Colon (tissue), 2 donors: Measurements from ENCODE around the gene NHS.
A peak's percentile ranks its signal among the peaks of the same experiment; 100 is the strongest.

ENCODE experiments used
- FAIRE-seq: peaks from 2 replicates; lab custom pipeline; 2012; peaks lifted over from hg19 to GRCh38; lab: Jason Lieb, UNC
- donor health status: control.
- donor health status: control.

Gene NHS

GRCh38 chrX:17623750-17624149 is 248.8 kb downstream of the NHS start:
- FAIRE-seq = no peak

GRCh38 chrX:17627026-17627425 is 252.0 kb downstream of the NHS start:
- no peak for FAIRE-seq

- FAIRE-seq = no peak
These were observed 254.0 kb downstream of the NHS start for GRCh38 chrX:17628976-17629375.

- no peak for FAIRE-seq
These were observed 254.5 kb downstream of the NHS start for GRCh38 chrX:17629519-17629918.

- no peak for FAIRE-seq
These were observed 256.6 kb downstream of the NHS start for GRCh38 chrX:17631647-17632046.

GRCh38 chrX:17632942-17633341 is 257.9 kb downstream of the NHS start:
- FAIRE-seq = no peak

GRCh38 chrX:17633546-17633945 is 258.5 kb downstream of the NHS start:
- no peak for FAIRE-seq

- FAIRE-seq = no peak
These were observed 259.7 kb downstream of the NHS start for GRCh38 chrX:17634542-17635207.

- no peak for FAIRE-seq
These were observed 260.2 kb downstream of the NHS start for GRCh38 chrX:17635231-17635630.

GRCh38 chrX:17637235-17637634 is 262.2 kb downstream of the NHS start:
- FAIRE-seq = no peak

GRCh38 chrX:17638731-17639130 is 263.7 kb downstream of the NHS start:
- no peak for FAIRE-seq

- FAIRE-seq = no peak
These were observed 267.9 kb downstream of the NHS start for GRCh38 chrX:17642891-17643290.

GRCh38 chrX:17643528-17643927 is 268.5 kb downstream of the NHS start:
- FAIRE-seq = peak; percentile 79

- FAIRE-seq = no peak
These were observed 269.0 kb downstream of the NHS start for GRCh38 chrX:17644001-17644400.

GRCh38 chrX:17654116-17654515 is 279.1 kb downstream of the NHS start:
- FAIRE-seq = no peak

GRCh38 chrX:17655211-17656034 is 280.4 kb downstream of the NHS start:
- no peak for FAIRE-seq

GRCh38 chrX:17656035-17656418 is 281.0 kb downstream of the NHS start:
- no peak for FAIRE-seq

- no peak for FAIRE-seq
These were observed 281.6 kb downstream of the NHS start for GRCh38 chrX:17656556-17656955.

GRCh38 chrX:17662391-17662790 is 287.4 kb downstream of the NHS start:
- no peak for FAIRE-seq

- FAIRE-seq = no peak
These were observed 293.9 kb downstream of the NHS start for GRCh38 chrX:17668929-17669328.

- FAIRE-seq = no peak
These were observed 294.5 kb downstream of the NHS start for GRCh38 chrX:17669458-17669857.

GRCh38 chrX:17669891-17670290 is 294.9 kb downstream of the NHS start:
- no peak for FAIRE-seq

- FAIRE-seq = no peak
These were observed 295.9 kb downstream of the NHS start for GRCh38 chrX:17670874-17671273.

- FAIRE-seq = no peak
These were observed 299.6 kb downstream of the NHS start for GRCh38 chrX:17674601-17675000.
